ENCODE results near the gene APLP2.
"Not testable (repeated sequence)": the region's sequence is repeated elsewhere in the genome, so short reads cannot be mapped to it uniquely, and the experiment has no call there.

APLP2 gene

DNA sequence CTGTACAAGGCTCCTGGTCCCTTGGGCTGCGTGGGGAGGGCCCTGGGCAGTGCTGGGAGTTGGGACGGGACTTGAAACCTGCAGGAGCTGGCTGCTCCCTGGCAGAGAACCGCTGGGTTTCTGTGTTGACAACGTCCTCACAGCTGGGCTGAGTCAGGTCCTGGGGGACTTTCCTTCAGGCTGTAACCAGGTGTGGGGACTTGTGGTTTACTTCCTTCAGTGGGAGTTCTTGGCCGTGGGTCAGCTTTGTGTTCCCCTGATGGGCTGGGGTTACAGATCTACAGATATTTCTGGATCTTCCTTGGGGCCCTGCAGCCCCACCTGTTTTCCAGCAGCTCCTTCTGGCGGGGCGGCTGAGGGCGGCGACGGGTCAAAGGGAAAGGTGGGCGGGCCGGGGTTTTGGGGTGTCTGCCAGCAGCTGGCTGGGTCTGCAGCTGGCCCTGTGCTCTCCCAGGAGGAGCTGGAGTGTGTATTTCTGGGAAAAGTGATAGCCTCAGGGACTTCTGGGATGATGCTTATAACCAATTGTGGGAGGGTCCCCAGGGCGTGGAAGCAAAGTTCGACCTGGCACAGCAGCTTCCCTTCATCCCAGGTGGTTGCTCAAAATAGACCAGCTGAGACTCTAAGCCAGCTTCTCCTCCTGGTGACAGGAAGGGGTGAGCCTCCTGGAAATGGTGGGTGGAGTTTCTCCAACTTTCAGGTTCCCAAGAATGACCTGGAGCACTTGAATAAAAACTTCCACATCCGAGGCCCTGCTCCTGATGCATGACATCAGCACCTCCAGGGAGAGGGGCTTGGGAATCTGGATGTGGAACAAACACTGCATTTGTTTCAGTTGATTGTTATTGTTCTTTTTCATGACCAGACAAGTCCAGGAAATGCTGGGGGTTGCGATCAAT lies 109.0 kb downstream of the APLP2 start:
- no peak for DNase-seq

- no peak for DNase-seq
Measured at GRCh38 chr11:130179396-130180306, 110.0 kb downstream of the APLP2 start.

- no peak for DNase-seq
Measured at GRCh38 chr11:130180491-130180890, 110.8 kb downstream of the APLP2 start.

GRCh38 chr11:130180896-130181294 lies 111.2 kb downstream of the APLP2 start:
- DNase-seq, result no peak

GRCh38 chr11:130181295-130182272 lies 111.9 kb downstream of the APLP2 start:
- no peak for DNase-seq

- no peak for DNase-seq
Measured at GRCh38 chr11:130183878-130184610, 114.3 kb downstream of the APLP2 start.

- no peak for DNase-seq
Measured at GRCh38 chr11:130187096-130187495, 117.4 kb downstream of the APLP2 start.

GRCh38 chr11:130188047-130188446 lies 118.4 kb downstream of the APLP2 start:
- DNase-seq, result no peak

DNA sequence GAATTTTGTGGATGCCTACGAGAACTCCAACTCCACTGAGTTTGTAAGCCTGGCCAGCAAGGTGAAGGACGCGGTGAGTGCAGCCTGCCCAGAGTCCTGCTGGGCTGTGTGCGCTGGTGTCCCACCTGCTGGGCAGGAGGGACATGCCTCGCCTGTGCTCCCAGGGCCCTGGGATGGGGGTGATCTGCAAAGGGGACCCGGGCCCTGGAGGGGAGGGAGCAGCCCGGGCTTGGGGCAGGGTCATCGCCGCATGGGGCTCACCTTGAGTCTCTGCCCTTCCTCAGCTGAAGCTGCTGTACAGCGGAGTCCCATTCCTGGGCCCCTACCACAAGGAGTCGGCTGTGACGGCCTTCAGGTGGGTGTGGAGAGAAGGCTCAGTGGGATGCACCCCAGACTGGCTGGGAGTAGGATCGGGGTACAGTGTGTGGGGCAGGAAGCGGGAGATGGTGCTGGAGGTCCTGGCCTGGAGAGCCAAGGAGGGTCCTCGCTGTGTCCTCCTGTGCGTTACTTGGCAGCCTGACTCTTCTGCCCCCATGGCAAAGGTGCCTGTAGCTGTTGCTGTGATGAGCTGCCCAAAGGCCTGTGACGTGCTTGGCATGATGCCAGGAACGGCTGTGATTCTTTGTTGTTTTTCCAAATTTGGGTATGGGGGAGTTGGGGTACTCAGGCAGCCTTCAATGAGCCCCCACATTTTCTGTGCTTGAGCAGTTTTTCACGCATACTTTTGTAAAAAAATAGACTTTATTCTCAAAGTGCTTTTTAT lies 119.1 kb downstream of the APLP2 start:
- DNase-seq, result no peak

DNA sequence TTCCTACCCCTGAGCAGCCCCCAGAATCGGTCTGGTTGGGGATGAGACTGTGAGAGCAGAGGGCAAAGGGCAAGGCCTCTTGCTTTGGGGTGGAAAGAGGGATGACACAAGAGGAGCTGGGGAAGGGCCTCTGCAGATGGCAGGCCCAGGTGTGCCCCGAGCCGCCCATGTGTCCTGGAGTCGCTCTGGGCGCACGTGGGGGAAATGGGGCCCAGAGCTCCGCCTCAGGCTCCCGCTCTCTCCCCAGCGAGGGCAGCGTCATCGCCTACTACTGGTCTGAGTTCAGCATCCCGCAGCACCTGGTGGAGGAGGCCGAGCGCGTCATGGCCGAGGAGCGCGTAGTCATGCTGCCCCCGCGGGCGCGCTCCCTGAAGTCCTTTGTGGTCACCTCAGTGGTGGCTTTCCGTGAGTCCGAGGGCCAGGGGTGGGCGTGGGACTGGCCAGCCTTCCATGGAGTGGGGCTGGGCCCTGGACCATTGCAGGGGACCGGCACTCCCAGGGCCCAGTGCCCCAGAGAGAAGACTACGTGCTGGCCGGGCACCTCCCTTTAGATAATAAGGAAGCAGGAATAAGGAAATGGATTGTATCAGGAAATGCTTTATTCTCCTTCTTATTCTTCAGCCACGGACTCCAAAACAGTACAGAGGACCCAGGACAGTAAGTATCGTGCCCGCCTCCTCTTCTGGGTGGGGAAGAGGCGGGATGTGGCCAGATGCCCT lies 120.0 kb downstream of the APLP2 start:
- DNase-seq, result no peak

DNA sequence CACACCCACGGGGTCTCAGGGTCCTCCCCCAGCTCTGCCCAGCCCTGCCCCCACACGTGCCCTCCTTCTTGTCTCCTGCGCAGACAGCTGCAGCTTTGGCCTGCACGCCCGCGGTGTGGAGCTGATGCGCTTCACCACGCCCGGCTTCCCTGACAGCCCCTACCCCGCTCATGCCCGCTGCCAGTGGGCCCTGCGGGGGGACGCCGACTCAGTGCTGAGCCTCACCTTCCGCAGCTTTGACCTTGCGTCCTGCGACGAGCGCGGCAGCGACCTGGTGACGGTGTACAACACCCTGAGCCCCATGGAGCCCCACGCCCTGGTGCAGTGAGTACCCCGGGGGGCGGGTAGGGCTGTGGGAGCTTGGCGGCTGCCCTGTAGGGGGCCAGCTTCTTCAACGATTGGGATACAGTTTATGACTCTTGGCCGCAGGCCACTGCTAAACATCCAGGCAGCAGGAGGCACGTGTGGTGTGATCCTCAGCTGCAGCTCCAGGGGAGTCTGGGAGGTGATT lies 120.7 kb downstream of the APLP2 start:
- DNase-seq, result no peak

DNA sequence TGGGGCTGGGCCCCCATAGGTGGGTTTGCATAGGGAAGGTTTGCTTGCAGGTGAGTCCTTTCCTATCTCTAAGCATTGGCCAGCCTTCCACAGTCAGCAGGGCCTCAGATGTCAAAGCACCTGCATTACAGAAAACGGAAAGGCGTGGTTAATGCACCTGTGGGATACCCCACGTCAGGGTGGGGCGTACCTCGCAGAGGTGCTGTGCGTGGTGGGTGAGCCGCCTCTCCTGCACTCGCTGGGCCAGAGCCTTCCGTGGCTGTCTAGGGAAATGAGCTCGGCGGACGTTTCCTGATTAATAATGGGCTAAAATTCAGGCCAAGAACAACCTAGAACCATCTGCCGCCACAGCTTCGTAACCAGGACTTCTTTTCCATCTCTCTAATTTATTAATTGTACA lies 122.2 kb downstream of the APLP2 start:
- DNase-seq, result no peak

- DNase-seq, result no peak
Measured at GRCh38 chr11:130192845-130193267, 123.2 kb downstream of the APLP2 start.

DNA sequence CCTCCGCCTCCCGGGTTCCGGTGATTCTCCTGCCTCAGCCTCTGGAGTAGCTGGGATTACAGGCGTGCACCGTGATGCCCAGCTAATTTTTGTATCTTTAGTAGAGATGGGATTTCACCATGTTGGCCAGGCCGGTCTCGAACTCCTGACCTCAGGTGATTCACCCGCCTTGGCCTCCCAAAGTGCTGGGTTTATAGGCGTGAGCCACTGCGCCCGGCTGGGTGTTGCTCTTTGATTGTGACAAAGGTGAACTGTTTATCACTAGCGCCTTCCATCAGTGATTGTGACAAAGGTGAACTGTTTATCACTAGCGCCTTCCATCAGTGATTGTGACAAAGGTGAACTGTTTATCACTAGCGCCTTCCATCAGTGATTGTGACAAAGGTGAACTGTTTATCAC lies 123.9 kb downstream of the APLP2 start:
- DNase-seq, result not testable (repeated sequence)

All from activated gamma-delta T cell (primary cell).